Heart left ventricle (tissue), 13 donors: ENCODE results near the gene ZMAT5.

ENCODE experiments used
- POLR2A ChIP-seq, 2 donors: fragments of 450-650 bp; IDR thresholded peaks; one replicate each; pipeline ENCODE4 v1.6.1; 2017; ENCODE audit warnings: antibody characterized with exemption in 2 of 2, mild to moderate bottlenecking in 2 of 2, moderate library complexity in 2 of 2
- TF ChIP-seq, protein P1 (sequence below), 12 donors: fragments of 200-600 bp; sonication (generic) in 4 of 12; IDR thresholded peaks; one replicate each; pipeline versions ENCODE4 v1.5.0 to v1.8.0; 2018 to 2022; ENCODE audit warnings: antibody characterized with exemption in 12 of 12, mild to moderate bottlenecking in 5 of 12
- donor health status: ischemic (EF 13 %, LVEDD 7.1; RV severe dilation, severe dysfunction).
- donor health status: DM: no; HTN: yes; CAD: no.
- donor health status: DM: no; HTN: no; CAD: no.
- donor health status: ischemic (EF 25% LVEDD 6.9; RV normal size, moderate dysfunction).
- donor health status: ischemic (EF 25% LVEDD 5.7; RV mildly dilated, moderate dysfunction).
- donor health status: ischemic (EF 35%, LVEDD 5.7; RV mildly dilated, moderate dysfunction).
- donor health status: nonischemic (EF 11% LVEDD 7.7; RV severe dilation, severe dysfunction).
- donor health status: DM: yes; HTN: yes; CAD: no.
- donor health status: PGD.
- donor health status: ischemic (EF 29% LVEDD 5.4; RV normal size, mild dysfunction).
- donor health status: nonischemic (EF 23%, LVEDD 6.1; RV moderate dilation, normal function).

DNA sequence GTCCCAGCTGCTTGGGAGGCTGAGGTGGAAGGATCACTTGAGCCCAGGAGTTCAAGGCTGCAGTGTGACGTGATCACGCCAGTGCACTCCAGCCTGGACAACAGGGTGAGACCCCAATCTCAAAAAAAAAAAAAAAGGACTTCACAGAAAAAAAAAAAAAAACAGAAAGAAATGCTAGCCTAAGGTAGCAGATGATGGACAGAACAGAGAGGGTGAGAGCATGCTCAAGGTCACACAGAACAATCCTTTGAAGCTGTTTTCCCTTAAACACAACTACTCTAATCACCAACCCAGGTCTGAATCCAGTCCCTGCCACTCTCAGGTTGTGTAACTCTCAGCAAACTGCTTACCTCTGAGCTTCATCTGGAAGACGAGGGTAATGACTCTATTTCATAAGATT lies 9.7 kb downstream of the ZMAT5 start:
- TF ChIP-seq, protein P1, sequence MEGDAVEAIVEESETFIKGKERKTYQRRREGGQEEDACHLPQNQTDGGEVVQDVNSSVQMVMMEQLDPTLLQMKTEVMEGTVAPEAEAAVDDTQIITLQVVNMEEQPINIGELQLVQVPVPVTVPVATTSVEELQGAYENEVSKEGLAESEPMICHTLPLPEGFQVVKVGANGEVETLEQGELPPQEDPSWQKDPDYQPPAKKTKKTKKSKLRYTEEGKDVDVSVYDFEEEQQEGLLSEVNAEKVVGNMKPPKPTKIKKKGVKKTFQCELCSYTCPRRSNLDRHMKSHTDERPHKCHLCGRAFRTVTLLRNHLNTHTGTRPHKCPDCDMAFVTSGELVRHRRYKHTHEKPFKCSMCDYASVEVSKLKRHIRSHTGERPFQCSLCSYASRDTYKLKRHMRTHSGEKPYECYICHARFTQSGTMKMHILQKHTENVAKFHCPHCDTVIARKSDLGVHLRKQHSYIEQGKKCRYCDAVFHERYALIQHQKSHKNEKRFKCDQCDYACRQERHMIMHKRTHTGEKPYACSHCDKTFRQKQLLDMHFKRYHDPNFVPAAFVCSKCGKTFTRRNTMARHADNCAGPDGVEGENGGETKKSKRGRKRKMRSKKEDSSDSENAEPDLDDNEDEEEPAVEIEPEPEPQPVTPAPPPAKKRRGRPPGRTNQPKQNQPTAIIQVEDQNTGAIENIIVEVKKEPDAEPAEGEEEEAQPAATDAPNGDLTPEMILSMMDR (IDR thresholded peaks at IDR 0.05) = no peak
- no peak for TF ChIP-seq POLR2A (IDR thresholded peaks at IDR 0.05)
